GM19467 (cell line): ENCODE results near the gene PTPRD.

Source experiments
- ATAC-seq: cut with Tn5 transposase; IDR thresholded peaks from one replicate; pipeline ENCODE4 v1.9.1; 2021; ENCODE audit warnings: mild to moderate bottlenecking, moderate library complexity; ENCODE audit not compliant: unreplicated experiment

The PTPRD gene

DNA sequence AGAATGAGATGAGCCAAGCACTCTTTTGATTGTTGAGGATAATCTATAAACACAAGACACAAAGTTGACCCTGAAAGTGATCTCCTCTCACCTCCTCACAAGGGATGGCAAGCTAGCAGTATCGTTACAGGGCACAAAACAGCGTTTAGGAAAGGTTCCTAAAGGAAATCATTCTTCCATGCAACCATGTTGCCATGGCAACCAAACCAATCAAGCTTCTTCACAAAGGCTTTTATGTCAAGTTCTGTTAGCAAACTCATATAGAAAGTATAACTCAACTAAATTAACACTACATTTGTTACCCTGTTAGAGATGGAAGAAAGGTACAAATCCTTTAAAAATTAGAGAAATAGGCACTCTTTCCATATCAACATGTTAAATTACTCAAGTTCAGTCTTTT lies 1796.4 kb downstream of the PTPRD start:
- ATAC-seq = no peak

DNA sequence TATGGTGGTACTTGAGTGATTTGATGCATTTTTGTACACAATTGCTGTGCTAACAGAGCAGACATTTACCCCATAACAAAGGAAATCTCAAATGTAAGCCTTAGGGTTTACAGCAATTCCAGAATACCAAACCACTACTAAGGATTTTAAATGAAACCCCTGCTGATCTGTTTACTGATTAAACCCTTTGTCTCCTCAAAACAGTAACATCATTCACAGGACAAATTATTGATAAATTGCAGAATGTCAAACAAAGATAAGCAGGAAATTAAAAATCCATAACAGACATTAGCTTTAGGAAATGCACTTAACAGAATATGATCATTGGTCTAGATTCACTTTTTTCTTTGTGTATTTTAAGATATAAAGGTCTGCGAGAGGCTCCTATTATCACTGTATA lies 1796.9 kb downstream of the PTPRD start:
- ATAC-seq = no peak

DNA sequence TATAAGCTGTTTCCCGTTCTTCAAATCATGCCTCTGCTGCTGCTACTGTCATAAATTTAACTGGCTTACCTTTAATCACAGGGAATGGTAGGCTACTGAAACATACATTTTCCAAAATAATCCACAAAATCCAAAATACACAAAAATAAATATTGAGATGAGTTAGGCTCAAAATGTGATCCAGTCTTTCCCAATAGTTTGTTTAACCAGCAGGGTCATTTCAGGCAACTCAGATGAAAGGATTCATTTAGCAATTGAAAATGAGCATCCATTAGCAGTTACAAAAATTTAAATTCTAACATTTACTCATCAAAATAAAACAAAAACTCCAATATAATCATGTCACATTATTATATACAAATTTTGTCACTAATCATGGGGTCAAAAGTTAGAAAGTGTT lies 1797.6 kb downstream of the PTPRD start:
- ATAC-seq = no peak

DNA sequence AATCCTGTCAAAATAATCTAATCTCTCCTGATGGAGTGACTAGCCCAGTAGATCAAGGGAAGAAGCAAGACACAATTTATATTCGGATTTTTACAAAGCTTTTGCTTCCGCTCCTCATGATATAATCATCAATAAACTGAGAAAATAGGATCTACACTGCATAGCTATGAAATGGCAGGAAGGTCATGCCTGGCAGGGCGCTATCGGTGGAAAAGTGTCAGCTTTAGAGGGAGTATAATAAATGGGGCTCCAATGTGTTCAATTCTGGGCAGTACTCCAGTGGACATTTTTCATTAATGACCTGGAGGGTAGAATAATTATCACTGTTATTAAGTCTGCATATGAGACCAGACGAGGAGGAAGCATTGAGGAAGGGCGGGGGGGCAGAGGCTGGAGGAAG lies 1799.9 kb downstream of the PTPRD start:
- no peak for ATAC-seq

- ATAC-seq = no peak
Measured at GRCh38 chr9:8809741-8810140, 1803.1 kb downstream of the PTPRD start.

DNA sequence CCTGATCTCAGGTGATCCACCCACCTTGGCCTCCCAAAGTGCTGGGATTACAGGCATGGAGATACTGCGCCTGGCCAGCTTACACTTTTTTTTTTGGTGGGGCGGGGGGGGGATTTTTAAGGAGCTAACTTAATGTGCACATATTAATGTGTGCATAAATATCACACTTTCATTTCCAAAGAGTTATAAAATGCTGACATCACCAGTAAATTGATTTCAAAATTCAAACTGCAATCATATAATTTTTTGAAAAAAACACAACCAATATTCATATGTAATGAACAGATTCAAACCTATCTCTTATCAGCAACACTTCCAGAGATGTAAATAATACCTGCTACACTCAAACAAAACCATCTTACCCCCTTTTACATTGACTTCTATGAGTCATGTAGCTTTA lies 1806.7 kb downstream of the PTPRD start:
- ATAC-seq = no peak

DNA sequence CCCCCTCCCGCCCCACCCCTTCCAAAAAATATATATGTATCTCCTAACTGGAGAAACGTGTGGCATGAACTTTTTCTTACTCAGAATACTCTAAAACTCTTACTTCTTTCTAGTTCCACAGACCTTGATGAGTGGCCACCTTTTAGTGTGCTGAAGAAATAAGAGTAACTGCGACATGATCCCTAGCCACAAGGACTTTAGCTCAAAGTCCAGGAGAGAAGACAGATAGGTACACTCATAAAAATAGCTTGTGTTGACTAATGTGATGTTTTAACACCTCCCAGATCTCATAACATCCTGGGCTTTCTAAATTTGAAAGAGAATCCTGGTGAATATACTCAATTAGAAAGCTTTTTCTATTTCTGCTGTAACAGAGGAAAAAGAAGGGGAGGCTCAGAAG lies 1808.2 kb downstream of the PTPRD start:
- ATAC-seq = no peak

GRCh38 chr9:8802242-8802641 lies 1810.6 kb downstream of the PTPRD start:
- no peak for ATAC-seq

GRCh38 chr9:8800196-8800595 lies 1812.6 kb downstream of the PTPRD start:
- no peak for ATAC-seq

DNA sequence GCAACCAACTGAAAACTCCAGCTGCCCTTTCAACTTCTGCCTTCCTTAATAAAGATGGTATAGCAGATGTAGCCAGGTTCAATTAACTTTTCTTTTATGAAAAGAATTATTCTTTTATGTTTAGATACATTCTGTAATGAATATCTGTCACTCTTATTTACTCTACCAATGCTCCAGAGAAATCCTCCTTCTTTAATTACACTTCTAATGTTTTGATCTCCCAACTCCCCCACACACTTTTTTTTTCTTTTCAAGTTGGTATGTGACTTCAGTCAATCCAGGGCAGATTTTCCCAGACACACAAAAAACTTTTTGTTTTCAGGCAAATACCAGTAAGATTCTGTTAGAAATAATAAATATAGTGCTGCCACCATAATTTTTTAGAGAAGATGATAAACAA lies 1813.2 kb downstream of the PTPRD start:
- no peak for ATAC-seq

GRCh38 chr9:8799206-8799605 lies 1813.6 kb downstream of the PTPRD start:
- ATAC-seq = no peak

- no peak for ATAC-seq
Measured at GRCh38 chr9:8784838-8785237, 1828.0 kb downstream of the PTPRD start.

- ATAC-seq = no peak
Measured at GRCh38 chr9:8783941-8784340, 1828.9 kb downstream of the PTPRD start.

DNA sequence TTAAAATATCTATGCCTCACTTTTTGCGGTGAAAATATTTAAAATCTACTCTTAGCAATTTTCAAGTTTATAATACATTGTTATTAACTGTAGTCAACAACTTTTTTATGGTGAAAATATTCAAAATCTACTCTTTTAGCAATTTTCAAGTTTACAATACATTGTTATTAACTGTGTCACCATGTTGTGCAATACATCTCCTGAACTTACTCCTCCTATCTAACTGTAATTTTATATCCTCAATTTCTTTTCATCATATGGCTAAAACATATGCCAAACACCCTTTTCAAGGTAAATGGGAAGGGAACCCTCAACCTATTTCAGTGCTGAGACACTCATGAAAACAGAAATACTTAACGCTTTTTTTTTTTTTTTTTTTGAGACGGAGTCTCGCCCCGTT lies 1830.6 kb downstream of the PTPRD start:
- no peak for ATAC-seq

DNA sequence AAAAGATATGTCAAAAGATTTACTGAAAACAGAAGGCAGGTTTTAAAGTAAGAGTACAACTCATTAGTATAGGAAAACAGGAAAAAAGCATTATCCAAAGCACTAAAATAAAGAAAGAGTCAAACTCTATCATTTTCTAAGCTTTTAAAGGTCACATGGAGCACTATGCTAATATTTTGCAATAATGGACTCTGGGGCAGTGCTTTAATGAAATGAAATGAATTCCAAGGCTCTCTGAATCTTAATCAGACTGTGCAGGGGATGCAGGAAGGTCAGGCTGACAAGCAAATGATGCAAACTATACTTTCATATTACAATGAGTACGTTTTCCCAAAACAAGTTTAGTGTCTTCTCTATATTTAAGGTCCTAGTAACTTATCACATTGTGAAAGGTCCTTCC lies 1831.3 kb downstream of the PTPRD start:
- no peak for ATAC-seq

DNA sequence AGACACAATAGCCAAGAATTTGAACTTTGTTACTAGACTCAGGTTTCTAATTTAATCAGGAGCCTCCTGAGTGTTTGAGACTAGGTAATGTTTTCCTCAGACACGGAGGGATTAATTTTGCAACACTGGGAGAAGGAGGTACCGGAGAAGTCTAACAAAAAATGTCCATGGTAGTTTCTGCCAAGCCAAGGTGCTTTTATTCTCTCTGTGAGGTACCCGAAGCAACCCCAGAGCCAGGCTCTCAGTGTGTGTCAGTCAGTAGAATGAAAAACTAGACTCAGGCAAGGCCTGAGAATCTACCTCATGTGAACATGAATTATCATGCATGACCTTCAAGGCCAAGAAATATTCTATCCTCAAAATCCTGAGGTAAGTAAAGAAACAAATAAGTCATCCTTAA lies 1832.4 kb downstream of the PTPRD start:
- no peak for ATAC-seq

- no peak for ATAC-seq
Measured at GRCh38 chr9:8779478-8779877, 1833.3 kb downstream of the PTPRD start.

DNA sequence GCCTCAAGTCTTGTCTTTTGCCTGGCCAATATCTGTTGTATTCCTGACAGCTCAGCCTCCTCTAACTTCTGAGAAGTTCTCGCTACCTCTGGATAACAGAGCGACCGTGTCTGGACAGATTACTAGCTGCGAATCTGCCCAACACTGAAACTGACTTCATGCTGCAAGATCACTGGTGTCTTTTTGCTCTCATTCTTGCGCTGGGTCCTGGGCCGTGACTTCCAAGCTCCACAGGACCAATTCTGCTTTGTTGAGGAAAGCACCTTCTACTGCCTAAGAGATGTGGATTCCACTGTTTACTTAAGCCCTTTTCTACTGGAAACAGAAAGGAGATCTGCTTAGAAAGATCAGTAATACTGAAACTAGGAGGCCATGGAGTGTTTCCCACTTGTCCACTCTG lies 1834.4 kb downstream of the PTPRD start:
- no peak for ATAC-seq

- ATAC-seq = no peak
Measured at GRCh38 chr9:8772302-8772701, 1840.5 kb downstream of the PTPRD start.

- ATAC-seq = no peak
Measured at GRCh38 chr9:8769153-8769552, 1843.6 kb downstream of the PTPRD start.

GRCh38 chr9:8766096-8766495 lies 1846.7 kb downstream of the PTPRD start:
- ATAC-seq = no peak

DNA sequence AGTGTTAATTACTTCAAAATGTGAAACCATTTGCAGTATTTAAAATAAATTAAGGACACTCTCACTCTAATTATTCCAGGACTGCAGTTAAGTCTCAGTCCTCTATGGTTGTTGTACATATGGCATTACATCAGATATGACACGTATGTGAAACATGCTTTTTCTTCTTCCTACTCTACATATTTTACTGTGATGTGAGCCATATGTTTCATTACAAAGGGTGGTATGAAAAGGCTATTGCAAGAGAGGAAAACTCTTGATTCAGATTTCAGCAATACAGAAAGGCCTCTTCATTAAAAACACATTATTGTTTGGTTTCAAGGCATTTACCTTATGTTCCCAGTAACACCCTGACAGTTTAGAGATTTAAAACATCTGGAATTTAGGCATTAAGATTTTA lies 1848.8 kb downstream of the PTPRD start:
- ATAC-seq = no peak

DNA sequence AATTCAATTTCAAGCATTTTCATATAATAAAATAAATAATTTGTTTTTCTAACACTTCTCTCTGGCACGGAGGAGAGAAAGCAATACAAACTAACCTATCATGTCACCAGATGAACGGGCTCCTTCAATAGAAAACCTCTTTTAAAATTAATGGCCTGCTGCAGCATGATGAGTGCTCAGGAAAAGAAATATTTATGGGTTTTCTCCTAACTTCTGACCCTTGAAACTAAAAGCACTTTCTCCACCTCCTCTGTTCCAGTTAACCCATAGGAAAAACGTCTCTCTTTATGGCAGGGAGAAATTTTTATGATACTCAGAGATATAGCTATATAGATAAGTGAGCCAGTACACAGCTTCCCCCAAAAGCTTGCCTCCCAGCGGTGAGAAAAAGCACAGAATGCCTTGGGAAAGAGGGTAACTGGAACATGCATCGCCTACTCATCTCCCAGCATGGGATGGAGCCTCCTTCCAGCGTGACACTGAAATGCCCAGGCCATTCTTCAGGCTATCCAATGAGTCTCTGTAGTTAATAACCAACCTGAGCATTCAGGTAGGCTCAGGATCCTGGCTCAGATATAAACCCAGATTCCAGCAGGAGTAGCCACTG lies 1850.2 kb downstream of the PTPRD start:
- no peak for ATAC-seq
